ENCODE data around the gene CHD5. TPM values are rescaled to one million over a fixed set of nuclear protein-coding genes. Genes with fewer than 3 reads are reported as not detected.

The CHD5 gene
- total RNA-seq, 1 experiment from 2014 or later, result 6.1 TPM

DNA sequence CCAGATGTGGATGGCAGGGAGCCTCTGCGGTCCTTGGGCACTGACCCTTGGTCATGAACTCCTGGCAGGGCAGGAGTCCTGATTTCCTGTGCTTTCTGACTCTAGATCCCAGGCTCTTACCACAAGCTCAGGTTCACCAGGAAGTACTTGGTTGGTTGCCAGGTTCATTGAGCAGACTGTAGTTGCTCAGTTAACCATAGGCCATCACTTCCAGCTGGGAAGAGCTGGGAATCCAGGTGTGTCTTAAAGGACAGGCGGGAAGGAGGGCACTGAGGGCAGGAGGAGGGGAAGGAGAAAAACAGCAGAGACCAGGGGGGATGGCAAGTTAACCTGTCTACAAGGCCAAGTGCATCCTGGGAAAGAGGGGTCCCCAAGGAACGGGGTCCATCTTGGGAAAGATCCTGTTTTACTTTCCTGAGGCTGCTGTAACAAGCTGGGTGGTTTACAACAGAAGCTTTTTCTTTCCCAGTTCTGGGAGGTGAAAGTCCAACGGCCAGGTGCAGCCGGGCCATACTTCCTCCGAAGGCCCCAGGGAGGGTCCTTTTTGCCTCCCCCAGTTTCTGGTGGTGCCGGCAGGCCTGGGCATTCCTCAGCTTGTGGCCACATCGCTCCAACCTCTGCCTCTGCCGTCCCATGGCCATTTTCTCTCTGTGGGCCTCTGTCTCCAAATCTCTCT is 122.8 kb downstream of the CHD5 start:
- Histone ChIP-seq H3K4me3 (replicated peaks in 1 of 2; ENCODE audit: low read depth in 1 of 2, low read length in 2 of 2) (no peak overlapping the region), H2AFZ (ENCODE audit: low read depth, low read length, poor library complexity, severe bottlenecking) (no peak overlapping the region), H3K27ac (ENCODE audit: low read depth, low read length) (no peak overlapping the region), H3K4me2 (ENCODE audit: low read length) (no peak overlapping the region), H3K4me1 (ENCODE audit: control insufficient read depth in 1 of 2, insufficient read depth in 2 of 2, low read length in 2 of 2) (peaks cover 0 to 11% of the 10 kb centered on the region in 2 experiments; a peak in 1 of 4 replicates), H3K9me3 (ENCODE audit: control insufficient read depth in 1 of 2, insufficient read depth in 1 of 2, low read depth in 1 of 2, low read length in 2 of 2) (no peaks in the 10 kb centered on the region), H3K27me3 (ENCODE audit: insufficient read depth, low read length) (no peaks in the 10 kb centered on the region), H3K9me2 (ENCODE audit: insufficient read depth) (no peaks in the 10 kb centered on the region), H3K79me2 (ENCODE audit: insufficient read depth, low read length) (no peaks in the 10 kb centered on the region), H3K9ac (ENCODE audit: low read length) (no peak overlapping the region), H4K20me1 (ENCODE audit: insufficient read depth) (no peaks in the 10 kb centered on the region), H3K36me3 (ENCODE audit: control insufficient read depth in 1 of 2, insufficient read depth in 2 of 2, low read length in 2 of 2) (no peaks in the 10 kb centered on the region)
- intact Hi-C loops (cut with micrococcal nuclease), result loop anchor here (10.0 kb wide), 1 partner anchor 287 kb away; no protein-coding TSS in a partner anchor
- POLR2A ChIA-PET, result interaction anchor here (0.6 kb wide), 1 partner anchor 91 kb away, joined by 4 read pairs; no protein-coding TSS in a partner anchor
- CTCF ChIA-PET, result no interaction called here
- BruUV-seq (replicated peaks), result no TSS peak
- ATAC-seq (no peak), DNase-seq (ENCODE audit: low read depth, low spot score) (no peak)
- RAD21 ChIA-PET (ENCODE audit: low non-redundant PET in 1 of 2, low total read pairs in 2 of 2, uncharacterized antibody in 2 of 2, unreplicated experiment in 2 of 2), result no interaction called here
- TF ChIP-seq CTCF (IDR thresholded peaks at IDR 0.05 in 2 of 3, conservative IDR thresholded peaks at IDR 0.05 in 1 of 3; ENCODE audit: borderline replicate concordance in 1 of 3, insufficient read depth in 1 of 3, low read depth in 2 of 3, low read length in 2 of 3), result no peak
- TF ChIP-seq SP1 (IDR thresholded peaks at IDR 0.05; ENCODE audit: low read depth), result no peak
- no peak for TF ChIP-seq ATF3 (IDR thresholded peaks at IDR 0.05)
- no peak for TF ChIP-seq TCF7L2 (IDR thresholded peaks at IDR 0.05; ENCODE audit: borderline replicate concordance, extremely low read depth, insufficient read depth, insufficient read length)
- no peak for TF ChIP-seq CEBPB (IDR thresholded peaks at IDR 0.05; ENCODE audit: low read depth)
- TF ChIP-seq, protein P1, sequence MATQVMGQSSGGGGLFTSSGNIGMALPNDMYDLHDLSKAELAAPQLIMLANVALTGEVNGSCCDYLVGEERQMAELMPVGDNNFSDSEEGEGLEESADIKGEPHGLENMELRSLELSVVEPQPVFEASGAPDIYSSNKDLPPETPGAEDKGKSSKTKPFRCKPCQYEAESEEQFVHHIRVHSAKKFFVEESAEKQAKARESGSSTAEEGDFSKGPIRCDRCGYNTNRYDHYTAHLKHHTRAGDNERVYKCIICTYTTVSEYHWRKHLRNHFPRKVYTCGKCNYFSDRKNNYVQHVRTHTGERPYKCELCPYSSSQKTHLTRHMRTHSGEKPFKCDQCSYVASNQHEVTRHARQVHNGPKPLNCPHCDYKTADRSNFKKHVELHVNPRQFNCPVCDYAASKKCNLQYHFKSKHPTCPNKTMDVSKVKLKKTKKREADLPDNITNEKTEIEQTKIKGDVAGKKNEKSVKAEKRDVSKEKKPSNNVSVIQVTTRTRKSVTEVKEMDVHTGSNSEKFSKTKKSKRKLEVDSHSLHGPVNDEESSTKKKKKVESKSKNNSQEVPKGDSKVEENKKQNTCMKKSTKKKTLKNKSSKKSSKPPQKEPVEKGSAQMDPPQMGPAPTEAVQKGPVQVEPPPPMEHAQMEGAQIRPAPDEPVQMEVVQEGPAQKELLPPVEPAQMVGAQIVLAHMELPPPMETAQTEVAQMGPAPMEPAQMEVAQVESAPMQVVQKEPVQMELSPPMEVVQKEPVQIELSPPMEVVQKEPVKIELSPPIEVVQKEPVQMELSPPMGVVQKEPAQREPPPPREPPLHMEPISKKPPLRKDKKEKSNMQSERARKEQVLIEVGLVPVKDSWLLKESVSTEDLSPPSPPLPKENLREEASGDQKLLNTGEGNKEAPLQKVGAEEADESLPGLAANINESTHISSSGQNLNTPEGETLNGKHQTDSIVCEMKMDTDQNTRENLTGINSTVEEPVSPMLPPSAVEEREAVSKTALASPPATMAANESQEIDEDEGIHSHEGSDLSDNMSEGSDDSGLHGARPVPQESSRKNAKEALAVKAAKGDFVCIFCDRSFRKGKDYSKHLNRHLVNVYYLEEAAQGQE (IDR thresholded peaks at IDR 0.05; ENCODE audit: low read depth), result no peak
- no peak for TF ChIP-seq EZH2phosphoT487 (IDR thresholded peaks at IDR 0.05; ENCODE audit: borderline replicate concordance)
- TF ChIP-seq ELF1 (IDR thresholded peaks at IDR 0.05; ENCODE audit: borderline replicate concordance, low read depth), result no peak
- TF ChIP-seq EGR1 (IDR thresholded peaks at IDR 0.05; ENCODE audit: low read depth), result no peak
